K562 (cell line): ENCODE data around the gene MCM7. TPM values are rescaled to one million over a fixed set of nuclear protein-coding genes. Genes with fewer than 3 reads are reported as not detected.

Experiments used
- ATF6 ChIP-seq: sonication (generic); formaldehyde crosslinking; IDR thresholded peaks from 2 replicates; pipeline ENCODE4 v1.4.0; 2020; ENCODE audit warnings: mild to moderate bottlenecking, missing genetic modification reagents
- BRD9 ChIP-seq: fragments of 450-650 bp; IDR thresholded peaks from 2 replicates; pipeline ENCODE4 v1.6.1; 2018; ENCODE audit warnings: low read depth; ENCODE audit not compliant: partially characterized antibody
- CHD1 ChIP-seq: fragments of 200-600 bp; sonication (generic); IDR thresholded peaks from one replicate; pipeline ENCODE4 v1.6.1; 2012; ENCODE audit warnings: mild to moderate bottlenecking, moderate library complexity, low read length, inconsistent platforms
- CREB5 ChIP-seq: fragments of 250-450 bp; sonication (Bioruptor Pico); IDR thresholded peaks from 2 replicates; pipeline ENCODE4 v1.5.0; 2020; ENCODE audit warnings: mild to moderate bottlenecking
- CREBBP ChIP-seq: IDR thresholded peaks from one replicate; pipeline ENCODE4 v1.6.1; 2012; ENCODE audit warnings: low read depth, mild to moderate bottlenecking, control low read depth, inconsistent platforms, low read length
- HBP1 ChIP-seq: fragments of 450-650 bp; formaldehyde crosslinking; IDR thresholded peaks from 2 replicates; pipeline ENCODE4 v1.4.0; 2022; ENCODE audit warnings: missing genetic modification characterization
- HCFC1 ChIP-seq: IDR thresholded peaks from 2 replicates; pipeline ENCODE4 v1.6.1; 2012; ENCODE audit warnings: low read depth, low read length, improper control_type of control experiment
- HMG20B ChIP-seq: fragments of 250-450 bp; sonication (Bioruptor Pico); IDR thresholded peaks from 2 replicates; pipeline ENCODE4 v1.5.0; 2021; ENCODE audit warnings: mild to moderate bottlenecking
- HMGXB4 ChIP-seq: sonication (generic); formaldehyde crosslinking; IDR thresholded peaks from 2 replicates; pipeline ENCODE4 v1.8.1; 2023; ENCODE audit warnings: mild to moderate bottlenecking, missing genetic modification reagents
- JUN ChIP-seq, 2 experiments: sonication (generic) in 1 of 2; formaldehyde crosslinking in 1 of 2; IDR thresholded peaks; 2 replicates each; pipeline versions ENCODE4 v1.6.1 to v1.8.0; 2012 to 2022; ENCODE audit warnings: borderline replicate concordance in 2 of 2, mild to moderate bottlenecking in 2 of 2, improper control_type of control experiment in 1 of 2, low read depth in 1 of 2, low read length in 1 of 2, missing genetic modification reagents in 1 of 2
- LEF1 ChIP-seq: fragments of 450-650 bp; IDR thresholded peaks from 2 replicates; pipeline ENCODE4 v1.6.1; 2016; ENCODE audit warnings: mild to moderate bottlenecking
- MCM5 ChIP-seq: fragments of 450-650 bp; IDR thresholded peaks from 2 replicates; pipeline ENCODE4 v1.6.1; 2016; ENCODE audit warnings: low read depth
- MTA1 ChIP-seq: fragments of 450-650 bp; IDR thresholded peaks from 2 replicates; pipeline ENCODE4 v1.6.1; 2017; ENCODE audit warnings: borderline replicate concordance
- PYGO2 ChIP-seq: fragments of 450-650 bp; IDR thresholded peaks from 2 replicates; pipeline ENCODE4 v1.6.1; 2016; ENCODE audit warnings: mild to moderate bottlenecking, missing genetic modification characterization, moderate library complexity, missing compliant biosample characterization
- SMARCE1 ChIP-seq: fragments of 450-650 bp; IDR thresholded peaks from 2 replicates; pipeline ENCODE4 v1.7.1; 2016; ENCODE audit warnings: mild to moderate bottlenecking
- SP1 ChIP-seq: sonication (generic); formaldehyde crosslinking; IDR thresholded peaks from 2 replicates; pipeline ENCODE4 v1.8.1; 2022; ENCODE audit warnings: mild to moderate bottlenecking, missing genetic modification reagents
- SUPT5H ChIP-seq: fragments of 450-650 bp; IDR thresholded peaks from 2 replicates; pipeline ENCODE4 v1.6.1; 2016
- TARDBP ChIP-seq: fragments of 450-650 bp; IDR thresholded peaks from 2 replicates; pipeline ENCODE4 v1.6.1; 2016
- TFAP4 ChIP-seq: sonication (generic); formaldehyde crosslinking; IDR thresholded peaks from 2 replicates; pipeline ENCODE4 v1.8.0; 2022; ENCODE audit warnings: missing genetic modification reagents, mild to moderate bottlenecking, moderate library complexity, borderline replicate concordance
- ZNF12 ChIP-seq: sonication (generic); formaldehyde crosslinking; IDR thresholded peaks from 2 replicates; pipeline ENCODE4 v1.4.0; 2020; ENCODE audit warnings: mild to moderate bottlenecking, missing genetic modification reagents
- ZNF24 ChIP-seq: fragments of 450-650 bp; IDR thresholded peaks from 2 replicates; pipeline ENCODE4 v1.6.1; 2016
- ZNF316 ChIP-seq: fragments of 450-650 bp; IDR thresholded peaks from 2 replicates; pipeline ENCODE4 v1.6.1; 2016
- polyA plus RNA-seq, 8 experiments: library from polyadenylated mRNA; depleted of rRNA in 4 of 8; stranded (reverse) in 5 of 8; unstranded in 3 of 8; fragments of >200 nt; fragmentation: Nextera tagmentation in 2 of 8; fragmentation: Illumina TruSeq in 1 of 8; extraction: Ambion mirVana in 2 of 8; extraction: Trizol in 1 of 8; gene quantifications; 2 replicates each; pipeline versions ENCODE4 v1.2.1 to v1.2.3, GENCODE V29; 2011 to 2014; ENCODE audit warnings: inconsistent platforms in 1 of 8, missing spikeins in 1 of 8
- total RNA-seq, 7 experiments: library from RNA; depleted of rRNA in 6 of 7; stranded (reverse); fragments of >200 nt in 6 of 7; fragmentation: Illumina TruSeq in 2 of 7; extraction: Trizol in 2 of 7; gene quantifications; 2 replicates each; pipeline versions ENCODE4 v1.2.1 to v1.2.3, GENCODE V29; 2011 to 2021; ENCODE audit warnings: low replicate concordance in 1 of 7

Gene MCM7
- total and polyA plus RNA-seq, 9 of the 15 experiments (the other 6 are each of a cell fraction or from before 2014, with no cell fraction given) = 329 to 856 (median 437) TPM

- TF ChIP-seq JUN (IDR thresholded peaks at IDR 0.05; ENCODE audit: borderline replicate concordance, low read depth, low read length) (no peak), JUN (CRISPR knock-in tag; IDR thresholded peaks at IDR 0.05; ENCODE audit: borderline replicate concordance) (no peak), SP1 (peak; percentile 79), HMGXB4 (CRISPR knock-in tag) (peak; percentile 89), ATF6 (CRISPR knock-in tag) (no peak; the same call in 1 of the 2 replicates), HBP1 (CRISPR knock-in tag) (no peak), CHD1 (no peak), PYGO2 (tag) (no peak), HCFC1 (peak; percentile 78), ZNF316 (no peak), SUPT5H (peak; percentile 93), CREB5 (no peak), SMARCE1 (peak; percentile 48; the same call in 1 of the 2 replicates), ZNF12 (CRISPR knock-in tag) (no peak), CREBBP (no peak), MTA1 (peak; percentile 96), TFAP4 (peak; percentile 99), BRD9 (peak; percentile 44), HMG20B (CRISPR knock-in tag) (no peak), MCM5 (no peak), TARDBP (peak; percentile 43; the same call in 1 of the 2 replicates), ZNF24 (no peak), LEF1 (no peak)
Observed at GRCh38 chr7:100049441-100050291, 51.5 kb downstream of the MCM7 start, which contains the start of gene ZSCAN21 (continued).
